Measurements from ENCODE around the gene UBQLN4.
"Not testable (repeated sequence)": the region's sequence is repeated elsewhere in the genome, so short reads cannot be mapped to it uniquely, and the experiment has no call there.

Gene UBQLN4

DNA sequence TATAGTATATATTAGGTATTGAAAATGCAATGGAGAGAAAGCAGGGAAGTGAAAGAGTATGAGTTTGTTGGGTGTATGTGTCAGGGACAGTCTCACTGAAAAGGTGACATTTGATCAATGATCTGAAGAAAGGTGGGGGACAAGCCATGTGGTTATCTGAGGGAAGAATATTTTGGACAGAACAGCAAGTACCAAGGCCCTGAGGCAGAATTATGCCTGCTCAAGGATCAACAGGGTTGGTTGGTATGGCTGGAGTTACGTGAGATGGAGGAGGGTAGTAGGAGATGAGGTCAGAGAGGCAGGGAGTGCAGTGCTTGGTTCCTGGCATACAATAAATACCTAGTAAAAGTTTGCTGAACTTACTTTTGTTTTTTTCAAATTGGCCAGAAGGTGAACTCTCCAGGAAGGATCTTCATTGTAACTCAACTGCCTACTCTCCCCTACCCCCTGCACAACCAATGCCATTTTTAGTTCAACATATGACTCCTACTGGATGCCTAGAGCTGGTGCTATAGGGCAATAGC lies 2.8 kb upstream of the UBQLN4 start:
- no peak for DNase-seq

DNA sequence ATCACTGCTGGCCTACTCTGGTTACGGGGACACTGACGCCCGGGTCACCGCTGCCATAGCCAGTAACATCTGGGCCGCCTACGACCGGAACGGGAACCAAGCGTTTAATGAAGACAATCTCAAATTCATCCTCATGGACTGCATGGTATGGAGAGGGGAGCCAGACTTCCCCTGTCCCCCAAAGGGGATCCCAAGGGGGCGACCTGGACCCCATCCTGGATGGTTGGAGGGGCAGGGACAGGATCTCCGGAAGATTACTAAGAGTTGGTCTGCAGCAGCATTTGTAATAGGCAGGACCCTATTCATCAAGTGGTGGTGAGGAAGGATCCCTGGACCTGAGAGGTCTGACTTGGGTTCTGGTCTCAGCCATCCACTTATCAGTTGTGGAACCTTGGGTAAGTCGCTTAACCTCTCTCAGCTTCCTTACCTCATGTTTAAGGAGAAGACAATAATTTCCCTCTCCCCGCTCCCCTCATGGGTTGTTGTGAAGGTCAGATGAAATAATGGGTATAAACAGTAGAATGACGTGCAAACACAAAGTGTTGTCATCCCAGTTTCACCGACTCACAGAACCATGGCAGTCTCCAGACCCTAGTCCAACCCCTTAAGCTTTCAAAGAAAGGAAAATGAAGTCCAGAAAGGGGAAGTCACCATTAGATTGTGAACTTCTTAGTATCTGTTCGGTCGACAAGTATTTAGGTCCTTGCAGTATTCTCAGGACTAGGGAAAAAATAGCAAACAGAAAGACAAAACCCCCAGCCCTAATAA lies 1.9 kb upstream of the UBQLN4 start:
- DNase-seq, result no peak

DNA sequence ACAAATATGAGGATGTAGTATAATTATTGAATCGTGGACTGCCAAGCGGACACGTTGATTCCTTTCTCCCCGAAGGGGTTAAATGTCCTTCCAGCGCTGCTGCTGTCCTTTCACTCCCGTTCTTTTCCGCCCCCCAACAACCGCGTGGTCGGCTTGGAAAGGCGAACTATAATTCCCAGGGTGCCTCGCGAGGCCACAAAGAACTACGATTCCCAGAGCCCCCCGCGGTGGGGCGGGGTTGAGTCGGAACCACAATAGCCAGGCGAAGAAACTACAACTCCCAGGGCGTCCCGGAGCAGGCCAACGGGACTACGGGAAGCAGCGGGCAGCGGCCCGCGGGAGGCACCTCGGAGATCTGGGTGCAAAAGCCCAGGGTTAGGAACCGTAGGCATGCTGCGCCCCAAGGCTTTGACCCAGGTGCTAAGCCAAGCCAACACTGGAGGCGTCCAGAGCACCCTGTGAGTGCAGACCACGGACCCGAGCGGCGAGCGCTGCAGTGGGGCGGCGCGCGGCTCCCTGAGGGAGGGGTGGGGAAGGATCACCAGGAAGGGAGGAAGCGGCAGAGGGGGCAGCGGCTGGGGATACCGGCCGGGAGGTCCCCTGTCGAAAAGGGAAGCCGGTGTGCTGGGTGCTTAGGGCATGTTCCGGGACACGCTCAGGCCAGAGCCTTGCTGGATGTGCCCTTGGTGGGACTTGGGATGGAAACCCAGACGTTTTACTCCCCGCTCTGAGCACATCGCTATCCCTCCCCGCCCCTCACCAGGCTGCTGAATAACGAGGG lies 1.1 kb upstream of the UBQLN4 start, which contains the start of gene LAMTOR2:
TSS of gene LAMTOR2 (plus strand) at position 283 of the 781 bp plus-strand sequence. CDS start at position 391, 108 bp downstream.
- DNase-seq, result peak; percentile 97

DNA sequence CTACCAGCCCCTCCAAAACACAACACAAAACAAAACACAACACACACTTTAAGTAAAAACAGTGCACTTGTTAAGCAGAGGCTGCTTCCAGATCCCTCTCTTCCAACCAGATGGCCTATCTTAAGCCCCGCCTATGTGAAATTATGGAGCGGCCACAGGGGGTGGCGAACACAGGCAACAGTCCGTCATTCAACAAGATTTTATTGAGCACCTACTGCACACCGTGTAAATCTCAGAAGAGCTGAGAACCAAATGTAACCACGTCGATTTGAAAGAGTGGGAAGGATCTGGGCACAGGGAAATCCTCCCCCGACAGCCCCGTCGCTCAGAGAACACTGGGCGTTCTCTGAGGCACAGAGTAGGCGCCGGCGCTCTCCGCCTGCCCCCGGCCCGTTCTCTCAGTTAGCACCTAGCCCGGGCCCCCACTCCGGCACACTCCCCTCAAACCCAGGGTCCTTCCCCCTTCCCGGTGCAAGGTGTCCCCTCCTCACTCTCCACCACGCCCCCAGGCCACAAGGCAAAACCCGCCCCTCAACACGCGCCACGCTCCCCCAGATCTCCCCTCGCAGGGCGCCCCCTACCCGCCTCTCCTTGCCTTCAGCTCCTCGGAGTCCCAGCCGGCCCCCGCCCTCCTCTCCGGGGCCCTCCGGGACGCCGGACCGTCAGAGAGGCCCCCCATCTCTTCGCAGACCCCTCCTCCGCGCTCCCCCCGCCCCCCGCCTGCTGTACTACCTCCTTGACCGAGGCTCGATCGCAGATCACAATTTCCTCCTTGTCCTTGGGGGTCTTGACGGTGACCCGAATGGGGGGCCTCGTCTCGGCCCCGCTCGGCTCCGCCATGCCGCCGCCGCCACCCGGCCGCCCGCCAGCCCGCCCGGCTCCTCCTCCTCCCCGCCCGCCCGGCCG lies 483 bp downstream of the UBQLN4 start:
- peak; percentile 45 for DNase-seq

DNA sequence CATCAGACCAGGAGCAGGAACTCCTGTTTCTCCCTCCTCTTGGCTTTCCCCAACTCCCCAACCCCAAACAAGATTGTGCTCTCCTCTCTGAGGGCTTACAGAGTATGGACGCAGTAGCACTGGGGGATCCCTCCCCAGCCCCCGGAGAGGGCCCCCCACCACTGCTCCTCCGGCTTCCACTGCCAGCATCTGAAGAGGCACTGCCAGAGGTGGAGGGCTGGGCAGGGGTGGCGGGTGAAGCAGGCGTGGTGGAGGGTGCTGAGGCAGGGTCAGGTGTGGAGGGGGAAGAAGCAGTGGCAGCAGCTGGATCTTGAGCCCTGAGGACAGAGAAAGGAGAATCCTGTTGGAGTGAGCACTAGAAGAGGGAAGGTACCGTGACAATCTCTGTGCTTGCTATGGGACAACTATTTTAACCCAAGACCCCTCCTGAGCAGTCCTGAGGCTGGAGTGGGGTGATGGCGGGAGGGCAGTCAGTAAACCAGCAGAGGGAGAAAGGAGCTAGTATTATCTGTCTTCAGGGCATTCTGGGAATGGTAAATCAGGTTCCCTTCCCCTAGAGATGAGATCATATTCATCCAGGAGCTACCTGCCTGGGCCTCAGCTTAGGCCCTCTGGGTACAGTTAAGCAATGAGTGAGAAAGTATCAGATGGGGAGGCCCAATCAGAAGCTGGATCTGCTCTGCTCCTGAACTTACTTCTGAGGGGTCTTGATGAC lies 2.4 kb downstream of the UBQLN4 start:
- DNase-seq, result no peak

DNA sequence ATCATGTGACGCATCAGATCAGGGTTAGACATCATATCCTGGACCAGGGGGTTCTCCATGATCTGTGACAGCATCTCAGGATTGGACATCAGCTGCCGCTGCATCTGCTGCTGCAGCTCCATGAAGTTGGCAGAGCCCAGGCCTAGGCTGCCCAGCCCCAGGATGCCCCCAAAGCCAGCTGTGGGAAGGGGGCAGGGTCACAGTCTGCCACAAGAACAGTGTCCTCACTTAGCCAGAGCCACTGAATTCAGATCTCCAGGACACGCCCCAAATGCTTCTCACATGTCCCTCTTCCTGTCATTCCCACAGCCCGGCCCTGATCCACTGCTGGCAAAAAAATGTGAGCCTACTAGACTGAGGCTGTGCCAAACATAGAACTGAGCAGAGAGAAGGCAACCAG lies 3.2 kb downstream of the UBQLN4 start:
- DNase-seq, result no peak

DNA sequence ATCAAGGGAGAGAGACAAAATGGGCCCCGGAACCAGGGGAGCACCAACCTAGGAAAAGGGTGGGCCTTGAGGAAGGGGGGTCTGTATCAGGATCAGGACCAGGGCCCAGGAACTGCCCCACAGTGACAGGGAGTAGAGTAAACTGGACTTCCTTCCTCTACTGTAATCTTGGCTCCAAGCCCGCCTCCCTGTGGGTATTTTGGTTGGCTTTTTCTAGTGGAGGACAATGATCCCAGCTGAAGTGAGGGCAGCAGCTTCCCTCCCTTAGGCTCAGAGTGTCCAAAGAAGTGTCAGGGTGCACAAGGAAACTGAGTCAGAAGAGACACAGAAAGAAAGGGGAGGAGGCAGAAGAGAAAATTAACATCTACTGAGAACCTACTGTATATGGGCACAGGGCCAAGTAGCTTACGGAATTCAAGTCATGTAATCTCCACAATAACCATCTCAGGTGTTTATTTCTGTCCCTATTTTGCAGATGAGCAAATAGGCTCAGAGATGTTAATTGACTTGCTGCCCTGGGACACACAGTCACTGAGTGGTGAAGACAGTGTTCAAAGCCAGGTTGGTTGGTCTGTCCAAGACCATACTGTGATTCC lies 4.8 kb downstream of the UBQLN4 start:
- no peak for DNase-seq

DNA sequence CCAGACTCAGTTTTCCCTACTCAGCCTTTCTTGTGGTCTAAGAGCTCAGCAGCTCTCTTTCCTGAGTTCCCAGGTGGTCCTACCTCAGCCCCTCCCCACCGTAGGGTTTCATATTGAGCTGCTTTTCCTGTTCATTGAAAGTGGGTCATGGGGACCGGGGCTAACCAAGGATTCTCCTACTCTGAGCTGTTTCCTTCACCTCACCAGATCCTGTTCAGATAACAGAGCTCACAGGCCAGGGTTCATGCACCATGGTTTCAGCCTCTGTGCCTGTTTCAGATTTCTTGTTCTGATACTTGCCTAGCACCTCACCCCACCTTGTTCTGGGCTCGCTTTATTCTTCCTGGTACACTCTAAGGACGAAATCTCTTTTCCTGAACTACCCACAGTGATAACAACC lies 8.5 kb downstream of the UBQLN4 start:
- DNase-seq, result no peak

DNA sequence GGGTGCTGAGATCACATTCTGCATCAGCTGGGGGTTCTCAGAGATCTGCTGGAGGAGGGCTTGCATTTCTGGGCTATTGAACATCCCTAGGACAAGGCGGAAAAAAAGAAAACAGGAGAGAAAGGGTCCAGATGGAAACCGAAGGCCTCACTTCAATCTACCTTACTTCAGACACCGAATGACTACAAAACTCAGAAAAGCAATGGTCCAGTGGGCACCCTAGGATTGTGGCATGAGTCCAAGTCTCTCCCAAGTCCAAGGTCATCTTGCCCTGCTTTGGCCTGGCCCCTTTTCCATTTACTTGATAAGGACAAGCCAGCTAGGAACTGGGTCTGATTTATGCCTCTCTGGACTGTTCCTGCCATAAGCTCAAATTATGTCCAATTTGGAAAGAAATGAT lies 10.8 kb downstream of the UBQLN4 start:
- DNase-seq, result no peak

DNA sequence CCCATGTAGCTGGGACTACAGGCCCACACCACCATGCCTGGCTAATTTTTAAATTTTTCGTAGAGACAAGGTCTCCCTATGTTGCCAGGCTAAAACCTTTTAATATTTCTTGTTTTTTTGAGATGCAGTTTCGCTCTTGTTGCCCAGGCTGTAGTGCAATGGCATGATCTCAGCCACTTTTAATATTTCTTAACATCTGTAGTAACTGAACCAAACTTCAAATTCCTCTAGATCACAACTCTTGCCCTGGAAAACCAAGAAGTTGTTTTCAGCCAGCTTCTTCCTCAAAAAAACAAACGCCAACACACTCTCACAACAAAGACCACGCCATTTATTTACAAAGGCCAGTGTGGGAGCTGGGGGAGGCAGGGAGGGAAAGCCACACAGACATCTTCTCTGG lies 18.6 kb downstream of the UBQLN4 start:
- DNase-seq, result not testable (repeated sequence)

DNA sequence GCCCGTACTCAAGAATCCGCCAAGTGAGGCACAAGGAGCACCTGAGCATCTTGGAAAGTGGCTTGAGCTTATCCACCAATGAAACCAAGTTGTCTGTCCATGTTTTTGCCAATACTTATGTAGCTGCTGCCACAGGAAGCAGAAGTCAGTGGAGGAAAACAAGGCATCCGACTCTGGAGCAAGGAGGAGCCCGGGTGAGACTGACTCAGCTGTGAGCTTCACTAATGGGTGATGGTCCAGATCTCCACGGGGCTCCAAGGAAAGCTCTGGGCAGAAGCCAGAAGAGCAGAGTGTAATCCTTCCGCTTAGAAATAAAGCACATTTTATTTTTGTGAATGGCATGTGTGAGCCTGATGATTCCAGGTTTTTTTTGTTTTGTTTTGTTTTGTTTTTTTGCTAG lies 20.6 kb downstream of the UBQLN4 start:
- DNase-seq, result no peak

DNA sequence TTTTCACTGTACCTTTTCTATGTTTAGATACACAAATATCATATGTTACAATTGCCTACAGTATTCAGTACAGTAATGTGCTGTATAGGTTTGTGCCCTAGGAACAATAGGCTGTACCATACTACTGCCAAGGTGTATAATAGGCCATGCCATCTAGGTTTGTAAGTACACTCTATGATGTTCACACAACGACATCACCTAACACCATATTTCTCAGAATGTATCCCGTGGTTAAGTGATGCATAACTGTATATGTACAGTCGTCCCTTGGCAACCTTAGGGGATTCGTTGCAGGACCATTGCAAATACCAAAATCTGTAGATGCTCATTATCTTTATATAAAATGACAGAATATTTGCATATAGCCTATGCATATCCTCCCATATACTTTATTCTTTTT lies 27.0 kb downstream of the UBQLN4 start:
- DNase-seq, result no peak

DNA sequence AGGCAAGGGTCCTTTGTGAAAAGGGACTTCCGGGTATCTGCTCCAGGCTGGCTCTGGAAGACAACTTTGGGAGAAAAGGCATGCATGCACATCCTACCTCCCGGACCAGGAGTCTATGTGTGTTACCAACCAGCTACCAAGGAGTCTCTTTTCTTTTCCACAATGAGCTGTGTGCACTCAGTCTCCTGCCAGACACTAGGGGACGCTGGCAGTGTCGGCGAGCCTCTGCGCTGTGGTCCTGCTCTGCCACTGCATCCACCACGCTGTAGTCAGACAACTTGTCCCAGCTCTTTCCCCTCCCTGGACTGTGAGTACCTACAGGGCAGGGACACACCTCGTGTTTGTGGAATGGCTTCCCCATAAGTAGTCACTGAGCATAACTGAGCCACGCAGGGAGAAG lies 27.7 kb downstream of the UBQLN4 start:
- DNase-seq, result peak; percentile 49

DNA sequence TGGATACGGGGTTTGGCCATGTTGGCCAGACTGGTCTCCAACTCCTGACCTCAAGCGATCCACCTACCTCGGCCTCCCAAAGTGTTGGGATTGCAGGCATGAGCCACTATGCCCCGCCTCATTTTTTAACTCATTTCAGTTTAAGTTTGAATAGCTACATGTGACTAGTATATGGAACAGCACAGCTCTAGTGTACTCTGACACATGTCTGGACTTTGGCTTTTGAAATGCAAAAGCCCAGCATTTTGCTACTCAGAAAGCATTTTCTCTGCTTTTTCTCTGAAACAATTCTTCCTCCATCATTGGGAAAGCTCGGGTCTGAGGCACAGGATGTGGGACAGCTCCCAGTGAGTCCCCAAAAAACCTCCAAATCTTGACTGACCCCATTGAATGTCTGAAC lies 28.8 kb downstream of the UBQLN4 start:
- DNase-seq, result no peak

DNA sequence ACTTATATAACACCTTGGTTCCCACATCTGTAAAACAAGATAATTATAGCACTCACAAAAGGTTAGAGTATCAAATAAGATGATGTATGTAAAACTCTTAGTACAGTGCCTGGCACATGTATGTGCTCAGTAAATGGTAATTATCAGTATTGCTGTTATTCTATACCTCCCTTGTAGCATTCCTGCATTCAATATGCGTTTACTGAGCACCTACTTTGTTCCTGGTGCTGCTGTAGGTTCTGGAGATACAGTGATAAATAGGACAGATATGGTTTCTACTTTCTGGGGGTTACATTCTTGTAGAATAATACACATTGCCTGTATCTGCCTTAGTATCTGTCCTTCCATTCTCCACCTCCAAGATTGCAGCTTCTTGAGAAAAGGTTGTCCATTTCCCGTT lies 31.6 kb downstream of the UBQLN4 start:
- no peak for DNase-seq

DNA sequence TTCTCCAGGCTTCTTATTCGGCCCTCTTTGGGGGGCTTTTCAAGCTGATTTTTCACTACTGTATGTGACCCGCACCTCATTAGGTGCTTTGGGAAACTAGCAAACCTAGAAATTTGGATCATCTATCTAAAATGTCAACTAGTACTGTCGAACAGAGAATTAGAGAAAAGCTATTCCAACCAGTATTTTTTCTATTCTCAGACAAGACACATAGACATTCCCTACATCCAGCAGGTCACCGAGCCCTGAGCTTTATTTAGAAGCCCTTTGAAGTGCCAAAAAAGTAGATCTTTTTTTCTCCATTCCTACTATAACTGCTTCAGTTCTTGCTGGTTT lies 32.5 kb downstream of the UBQLN4 start:
- DNase-seq, result no peak

DNA sequence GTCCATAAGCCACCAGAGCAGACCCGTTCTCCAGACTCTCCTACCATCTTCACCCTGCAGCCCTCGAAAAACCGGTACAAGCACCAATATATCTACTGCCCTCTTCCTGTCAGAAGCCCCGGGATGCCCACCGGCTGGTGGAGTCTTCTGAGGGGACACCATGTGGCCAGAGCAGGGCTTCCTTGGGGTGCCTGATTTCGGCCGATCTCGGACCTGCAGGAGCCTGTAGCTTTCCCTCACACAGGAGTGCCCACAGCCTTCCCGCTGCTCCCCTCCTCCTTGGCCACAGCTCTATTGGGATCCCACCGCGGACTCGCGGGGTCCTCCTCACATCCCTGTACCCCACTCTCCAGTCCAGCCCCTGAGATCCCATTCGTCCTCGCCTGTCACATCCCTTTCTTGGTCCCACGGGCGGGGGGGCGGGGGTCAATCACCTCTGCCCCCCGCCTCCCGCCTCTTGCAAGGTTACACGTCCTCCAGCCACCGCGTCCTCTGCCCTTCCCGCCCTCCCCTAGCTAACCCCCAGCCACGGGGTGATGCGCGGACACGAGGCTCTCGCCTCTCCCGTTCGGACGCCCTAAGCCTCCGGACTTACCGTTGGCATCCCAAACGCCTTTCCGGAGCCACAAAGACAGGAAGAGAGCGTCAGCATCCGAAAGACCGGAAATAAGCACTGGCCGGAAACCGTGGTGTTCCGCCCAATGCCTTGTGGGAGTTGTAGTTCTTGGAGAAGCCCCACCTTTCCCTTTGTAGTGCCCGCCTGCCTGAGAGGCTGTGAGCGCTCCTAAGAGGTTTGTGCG lies 33.1 kb downstream of the UBQLN4 start, which contains the start of gene SSR2:
TSS of gene SSR2 (minus strand) at position 659 of the 800 bp plus-strand sequence. CDS start 784 bp downstream, outside the sequence.
- peak; percentile 88 for DNase-seq

DNA sequence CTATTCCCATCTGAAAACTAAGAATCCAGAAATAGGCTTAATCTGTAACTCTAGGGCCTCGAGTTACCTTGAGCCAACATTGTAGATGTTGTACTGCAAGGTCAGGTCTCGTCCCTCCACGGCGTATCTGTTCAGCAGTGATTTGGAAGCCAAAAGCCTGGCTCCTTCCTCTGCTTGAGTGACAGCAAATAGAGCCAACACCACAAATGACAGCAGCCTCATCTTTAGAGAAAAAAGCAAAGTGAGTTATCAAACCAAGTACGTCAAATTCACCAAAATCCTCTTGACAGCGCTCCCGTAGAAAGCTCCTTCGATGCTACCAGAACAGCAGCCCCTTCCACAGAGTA lies 33.7 kb downstream of the UBQLN4 start:
- no peak for DNase-seq

DNA sequence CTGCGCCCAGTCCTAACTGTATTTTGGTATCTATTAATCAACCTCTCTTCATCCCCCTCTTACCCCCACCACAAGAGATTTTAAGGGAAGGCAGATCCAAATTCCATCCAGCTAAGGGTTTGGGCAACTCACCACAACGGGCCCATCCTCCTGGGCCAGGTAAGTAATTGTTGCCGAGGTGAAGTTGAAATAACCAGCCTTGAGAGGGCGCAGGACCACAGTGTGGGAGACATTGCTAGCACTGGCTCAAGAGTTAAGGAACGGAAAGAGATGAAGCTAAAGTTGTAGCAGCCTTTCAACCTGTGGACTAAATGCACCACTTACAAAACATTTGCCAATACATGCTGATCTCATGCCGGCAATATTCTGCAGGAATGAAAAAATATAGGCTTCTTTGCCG lies 38.8 kb downstream of the UBQLN4 start:
- DNase-seq, result no peak

DNA sequence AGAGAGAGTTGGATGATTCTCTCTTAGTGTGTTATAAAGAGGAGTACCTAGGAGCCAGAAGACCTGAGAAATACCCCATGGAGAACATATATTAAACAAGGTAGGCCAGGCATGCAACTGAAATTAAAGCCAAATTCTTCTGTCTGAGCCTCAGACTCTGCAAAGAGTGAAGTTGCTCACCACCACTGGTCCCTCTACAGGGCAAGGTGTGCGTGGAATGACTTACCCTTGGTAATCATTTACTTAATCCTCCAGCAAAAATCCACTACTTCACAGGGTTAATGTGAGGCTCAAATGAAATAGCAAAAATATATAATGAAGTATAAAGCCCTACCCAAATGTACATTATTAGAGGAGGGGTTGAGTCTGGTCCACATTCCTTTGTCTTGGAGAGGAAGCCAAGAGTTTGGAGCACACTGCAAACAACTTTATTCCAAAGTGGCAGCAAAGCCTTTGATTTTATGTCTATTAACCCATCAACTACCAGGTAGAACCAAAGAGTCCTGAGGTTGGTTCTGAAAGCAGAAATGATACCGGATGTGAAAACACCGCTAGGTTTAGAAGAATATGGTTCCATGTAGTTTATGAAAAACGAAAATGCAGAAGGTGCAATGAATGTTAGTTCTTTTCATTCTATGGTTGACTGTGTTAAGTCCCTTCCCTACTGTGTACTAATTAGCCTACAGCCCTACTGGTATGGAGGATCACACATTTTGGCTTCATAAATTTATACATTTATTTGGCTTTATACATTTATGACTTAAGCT lies 41.4 kb downstream of the UBQLN4 start:
- no peak for DNase-seq
